K562 (cell line): ENCODE measurements around the gene TMEM184A.

ENCODE experiments used
- ATF4 ChIP-seq: fragments of 450-650 bp; formaldehyde crosslinking; IDR thresholded peaks from 2 replicates; pipeline ENCODE4 v1.4.0; 2022; ENCODE audit warnings: mild to moderate bottlenecking, moderate library complexity
- HMGXB4 ChIP-seq: sonication (generic); formaldehyde crosslinking; IDR thresholded peaks from 2 replicates; pipeline ENCODE4 v1.8.1; 2023; ENCODE audit warnings: mild to moderate bottlenecking, missing genetic modification reagents
- RBM22 ChIP-seq: fragments of 200-400 bp; formaldehyde crosslinking; IDR thresholded peaks from 2 replicates; pipeline ENCODE4 v1.6.1; 2018; ENCODE audit warnings: low read length, low read depth; ENCODE audit not compliant: poor library complexity, severe bottlenecking
- USF1 ChIP-seq: sonication (generic); formaldehyde crosslinking; IDR thresholded peaks from 2 replicates; pipeline ENCODE4 v1.9.0; 2022; ENCODE audit warnings: mild to moderate bottlenecking, missing genetic modification reagents
- ZNF263 ChIP-seq: sonication (generic); formaldehyde crosslinking; IDR thresholded peaks from 2 replicates; pipeline ENCODE4 v1.8.0; 2022; ENCODE audit warnings: mild to moderate bottlenecking, missing genetic modification reagents, borderline replicate concordance

- TF ChIP-seq HMGXB4 (CRISPR knock-in tag) (no peak), RBM22 (no peak), USF1 (CRISPR knock-in tag) (no peak), ATF4 (CRISPR knock-in tag) (no peak), ZNF263 (CRISPR knock-in tag) (no peak)
Observed at GRCh38 chr7:1544896-1545416, 11.0 kb downstream of the TMEM184A start.
